H1 (cell line): ENCODE data around the gene LFNG. TPM values are rescaled to one million over a fixed set of nuclear protein-coding genes. Genes with fewer than 3 reads are reported as not detected.

Source experiments
- CTCF ChIA-PET: fragments of 300-600 bp; sonication (Branson Sonifier 250); formaldehyde crosslinking; loops from one replicate; lab custom pipeline; 2021; ENCODE audit not compliant: partially characterized antibody; lab: Charles Lee
- POLR2A ChIA-PET: fragments of 300-600 bp; sonication (Branson Sonifier 250); formaldehyde crosslinking; loops from one replicate; lab custom pipeline; 2021; ENCODE audit warnings: inconsistent platforms; ENCODE audit not compliant: partially characterized antibody; lab: Charles Lee
- DNase-seq, 2 experiments: peaks; one replicate each; pipeline versions ENCODE4 v3.0.0 to v3.0.0-alpha.2; 2010 to 2022; ENCODE audit warnings: low spot score in 2 of 2, low read depth in 1 of 2, mixed read lengths in 1 of 2
- FAIRE-seq: peaks from 2 replicates; lab custom pipeline; 2011; peaks lifted over from hg19 to GRCh38; lab: Jason Lieb, UNC
- H2AFZ ChIP-seq: 2 replicates; pipeline ENCODE4 v1.8.1; 2012; ENCODE audit warnings: low read length, inconsistent platforms
- H2AK5ac ChIP-seq: 2 replicates; pipeline ENCODE4 v1.6.1; 2013; ENCODE audit warnings: low read depth, low read length
- H2BK120ac ChIP-seq: replicated peaks from 2 replicates; pipeline ENCODE3; 2013; ENCODE audit warnings: low read depth, low read length, inconsistent platforms
- H2BK12ac ChIP-seq: 2 replicates; pipeline ENCODE4 v1.6.1; 2013; ENCODE audit warnings: low read depth, low read length
- H2BK15ac ChIP-seq: 2 replicates; pipeline ENCODE4 v1.6.1; 2013; ENCODE audit warnings: low read length
- H2BK20ac ChIP-seq: 2 replicates; pipeline ENCODE4 v1.6.1; 2013; ENCODE audit warnings: low read length
- H2BK5ac ChIP-seq: 2 replicates; pipeline ENCODE4 v1.6.1; 2013; ENCODE audit warnings: low read depth, low read length
- H3K14ac ChIP-seq: 2 replicates; pipeline ENCODE4 v1.6.1; 2013; ENCODE audit warnings: inconsistent platforms; ENCODE audit not compliant: insufficient read length
- H3K18ac ChIP-seq: 2 replicates; pipeline ENCODE4 v1.6.1; 2013; ENCODE audit warnings: low read length; ENCODE audit errors: extremely low read depth
- H3K23ac ChIP-seq: 2 replicates; pipeline ENCODE4 v1.6.1; 2013; ENCODE audit warnings: inconsistent platforms; ENCODE audit not compliant: insufficient read length
- H3K23me2 ChIP-seq: 2 replicates; pipeline ENCODE4 v1.6.1; 2013; ENCODE audit warnings: low read depth, low read length
- H3K27ac ChIP-seq: 2 replicates; pipeline ENCODE4 v1.6.1; 2011; ENCODE audit warnings: low read depth, low read length, inconsistent platforms
- H3K27me3 ChIP-seq, 4 experiments: replicated peaks in 1 of 4; 1 replicate in 1 of 4; 2 replicates in 3 of 4; pipeline versions ENCODE4 v1.6.1 to v1.8.1; 2011 to 2013; ENCODE audit warnings: low read length in 3 of 4, mild to moderate bottlenecking in 3 of 4, inconsistent platforms in 2 of 4, mixed read lengths in 2 of 4, moderate library complexity in 1 of 4; ENCODE audit not compliant: control insufficient read depth in 3 of 4, insufficient read depth in 3 of 4; ENCODE audit errors: extremely low read depth in 1 of 4
- H3K36me3 ChIP-seq, 4 experiments: 2 replicates each; pipeline versions ENCODE4 v1.6.1 to v1.8.1; 2011 to 2013; ENCODE audit warnings: mild to moderate bottlenecking in 4 of 4, low read length in 3 of 4, moderate library complexity in 2 of 4, control low read depth in 1 of 4, inconsistent platforms in 1 of 4; ENCODE audit not compliant: insufficient read depth in 4 of 4, control insufficient read depth in 2 of 4
- H3K4ac ChIP-seq: replicated peaks from 2 replicates; pipeline ENCODE3; 2013; ENCODE audit warnings: low read length, low read depth, mixed read lengths, inconsistent platforms; ENCODE audit not compliant: insufficient read length
- H3K4me1 ChIP-seq, 4 experiments: replicated peaks in 1 of 4; 1 replicate in 1 of 4; 2 replicates in 3 of 4; pipeline versions ENCODE4 v1.6.1 to v1.8.1; 2011 to 2013; ENCODE audit warnings: low read length in 3 of 4, inconsistent platforms in 2 of 4, mixed read lengths in 1 of 4; ENCODE audit not compliant: insufficient read depth in 4 of 4, control insufficient read depth in 3 of 4
- H3K4me2 ChIP-seq, 2 experiments: 2 replicates each; pipeline versions ENCODE4 v1.6.1 to v1.8.1; 2011 to 2013; ENCODE audit warnings: low read depth in 2 of 2, low read length in 2 of 2, control low read depth in 1 of 2, inconsistent platforms in 1 of 2, mild to moderate bottlenecking in 1 of 2; ENCODE audit not compliant: insufficient read depth in 1 of 2
- H3K4me3 ChIP-seq, 4 experiments: fragments of 200-600, 300-600 bp in 1 of 4; sonication (generic), shearing (Covaris generic), sonication (Bioruptor Twin) in 1 of 4; 2 replicates each; pipeline versions ENCODE4 v1.5.1 to v1.8.1; 2011 to 2016; ENCODE audit warnings: low read length in 4 of 4, low read depth in 3 of 4, control low read depth in 2 of 4, inconsistent platforms in 2 of 4, mild to moderate bottlenecking in 2 of 4, mixed read lengths in 1 of 4, moderate library complexity in 1 of 4; ENCODE audit not compliant: insufficient read depth in 2 of 4; ENCODE audit errors: extremely low read depth in 1 of 4
- H3K56ac ChIP-seq: replicated peaks from 2 replicates; pipeline ENCODE3; 2013; ENCODE audit warnings: low read depth, mild to moderate bottlenecking, mixed read lengths, low read length, inconsistent platforms; ENCODE audit not compliant: insufficient read length
- H3K79me1 ChIP-seq: 2 replicates; pipeline ENCODE4 v1.6.1; 2013; ENCODE audit warnings: low read depth, low read length, control low read depth
- H3K79me2 ChIP-seq, 2 experiments: 2 replicates each; pipeline versions ENCODE4 v1.6.1 to v1.8.1; 2012 to 2013; ENCODE audit warnings: low read length in 2 of 2, mild to moderate bottlenecking in 2 of 2, inconsistent platforms in 1 of 2; ENCODE audit not compliant: insufficient read depth in 2 of 2, control insufficient read depth in 1 of 2
- H3K9ac ChIP-seq, 4 experiments: replicated peaks in 1 of 4; 1 replicate in 1 of 4; 2 replicates in 3 of 4; pipeline versions ENCODE4 v1.6.1 to v1.8.1; 2011 to 2013; ENCODE audit warnings: low read depth in 3 of 4, low read length in 3 of 4, control low read depth in 2 of 4, mild to moderate bottlenecking in 2 of 4, moderate library complexity in 2 of 4, inconsistent platforms in 1 of 4; ENCODE audit errors: extremely low read depth in 1 of 4
- H3K9me3 ChIP-seq, 2 experiments: 2 replicates each; pipeline versions ENCODE4 v1.6.1 to v1.8.1; 2012 to 2013; ENCODE audit warnings: mild to moderate bottlenecking in 2 of 2, moderate library complexity in 2 of 2, control low read depth in 1 of 2, inconsistent platforms in 1 of 2, low read depth in 1 of 2, low read length in 1 of 2, mixed read lengths in 1 of 2; ENCODE audit not compliant: insufficient read depth in 2 of 2
- H4K20me1 ChIP-seq, 2 experiments: replicated peaks in 1 of 2; 2 replicates each; pipeline versions ENCODE3 to v1.8.1; 2011 to 2013; ENCODE audit warnings: inconsistent platforms in 2 of 2, low read length in 2 of 2, mild to moderate bottlenecking in 1 of 2; ENCODE audit not compliant: insufficient read depth in 2 of 2, control insufficient read depth in 1 of 2
- H4K5ac ChIP-seq: 2 replicates; pipeline ENCODE4 v1.6.1; 2013; ENCODE audit warnings: low read length, low read depth, mixed read lengths, inconsistent platforms; ENCODE audit not compliant: insufficient read length
- H4K8ac ChIP-seq: 2 replicates; pipeline ENCODE4 v1.8.0; 2013; ENCODE audit warnings: mild to moderate bottlenecking, moderate library complexity, low read length, inconsistent platforms; ENCODE audit not compliant: insufficient read depth; ENCODE audit errors: extremely low read depth
- H4K91ac ChIP-seq: replicated peaks from 2 replicates; pipeline ENCODE3; 2013; ENCODE audit warnings: low read length, mixed read lengths, inconsistent platforms; ENCODE audit not compliant: insufficient read length
- BCL11A ChIP-seq, 2 experiments: IDR thresholded peaks; one replicate each; pipeline ENCODE4 v1.6.1; 2011; ENCODE audit warnings: low read depth in 2 of 2, low read length in 2 of 2, mild to moderate bottlenecking in 2 of 2
- CHD2 ChIP-seq: IDR thresholded peaks from 2 replicates; pipeline ENCODE4 v1.6.1; 2012; ENCODE audit warnings: low read length, improper control_type of control experiment
- FOSL1 ChIP-seq: IDR thresholded peaks from 2 replicates; pipeline ENCODE4 v1.6.1; 2011; ENCODE audit warnings: mild to moderate bottlenecking, low read depth, low read length, moderate library complexity; ENCODE audit not compliant: insufficient read depth
- NANOG ChIP-seq: IDR thresholded peaks from 2 replicates; pipeline ENCODE4 v1.6.1; 2011; ENCODE audit warnings: low read length, low read depth, mild to moderate bottlenecking, inconsistent platforms; ENCODE audit not compliant: insufficient read depth, poor library complexity, severe bottlenecking
- POLR2AphosphoS5 ChIP-seq: IDR thresholded peaks from 2 replicates; pipeline ENCODE4 v1.6.1; 2011; ENCODE audit warnings: low read depth, low read length
- SAP30 ChIP-seq: fragments of 300-600 bp; sonication (generic); IDR thresholded peaks from 2 replicates; pipeline ENCODE4 v1.7.1; 2012; ENCODE audit warnings: low read length, moderate library complexity, mild to moderate bottlenecking, inconsistent platforms; ENCODE audit not compliant: insufficient read depth, insufficient replicate concordance
- TAF1 ChIP-seq: IDR thresholded peaks from 2 replicates; pipeline ENCODE4 v1.6.1; 2011; ENCODE audit warnings: mild to moderate bottlenecking, low read depth, low read length
- TEAD4 ChIP-seq: IDR thresholded peaks from 2 replicates; pipeline ENCODE4 v1.6.1; 2012; ENCODE audit warnings: low read depth, low read length, inconsistent platforms, mixed read lengths
- WGBS, 2 experiments: shearing (Covaris generic) in 1 of 2; methylation state at CpG; one replicate each; pipeline versions ENCODE4 v1.1.6 to v1.1.7; 2013 to 2015; ENCODE audit warnings: low lambda C conversion rate in 2 of 2, mixed read lengths in 2 of 2, inconsistent platforms in 1 of 2, low coverage in 1 of 2, missing lambda C conversion rate in 1 of 2; ENCODE audit not compliant: insufficient replicate concordance in 2 of 2, insufficient coverage in 1 of 2, insufficient read length in 1 of 2; ENCODE audit errors: extremely low coverage in 1 of 2, missing lambda C conversion rate in 1 of 2; 5-methylcytosine and 5-hydroxymethylcytosine counted together
- polyA plus RNA-seq, 7 experiments: library from polyadenylated mRNA; depleted of rRNA in 3 of 7; stranded (reverse) in 5 of 7; unstranded in 2 of 7; fragments of >200 nt in 5 of 7; fragments of 200-250 nt in 2 of 7; gene quantifications; 1 replicate in 5 of 7; 2 replicates in 1 of 7; 4 replicates in 1 of 7; pipeline versions ENCODE4 v1.2.1 to v1.2.3, GENCODE V29; 2011 to 2013; ENCODE audit warnings: missing spikeins in 2 of 7, mixed read lengths in 2 of 7
- total RNA-seq: library from RNA; stranded (reverse); fragmentation: NEBNext Ultra II Directional; extraction: Animal tissue kit (Norgen Biotek cat#: 25700); gene quantifications from 2 replicates; pipeline ENCODE4 v1.2.1, GENCODE V29; 2021
- TF ChIP-seq, protein P1 (sequence below): IDR thresholded peaks from 2 replicates; pipeline ENCODE4 v1.6.1; 2012; ENCODE audit warnings: inconsistent platforms
- TF ChIP-seq, protein P2 (sequence below): IDR thresholded peaks from 2 replicates; pipeline ENCODE4 v1.6.1; 2012; ENCODE audit warnings: inconsistent platforms

LFNG gene
- total and polyA plus RNA-seq, 2 of the 8 experiments (the other 6 are each of a cell fraction or from before 2014, with no cell fraction given) = 31.6 to 35.6 TPM

DNA sequence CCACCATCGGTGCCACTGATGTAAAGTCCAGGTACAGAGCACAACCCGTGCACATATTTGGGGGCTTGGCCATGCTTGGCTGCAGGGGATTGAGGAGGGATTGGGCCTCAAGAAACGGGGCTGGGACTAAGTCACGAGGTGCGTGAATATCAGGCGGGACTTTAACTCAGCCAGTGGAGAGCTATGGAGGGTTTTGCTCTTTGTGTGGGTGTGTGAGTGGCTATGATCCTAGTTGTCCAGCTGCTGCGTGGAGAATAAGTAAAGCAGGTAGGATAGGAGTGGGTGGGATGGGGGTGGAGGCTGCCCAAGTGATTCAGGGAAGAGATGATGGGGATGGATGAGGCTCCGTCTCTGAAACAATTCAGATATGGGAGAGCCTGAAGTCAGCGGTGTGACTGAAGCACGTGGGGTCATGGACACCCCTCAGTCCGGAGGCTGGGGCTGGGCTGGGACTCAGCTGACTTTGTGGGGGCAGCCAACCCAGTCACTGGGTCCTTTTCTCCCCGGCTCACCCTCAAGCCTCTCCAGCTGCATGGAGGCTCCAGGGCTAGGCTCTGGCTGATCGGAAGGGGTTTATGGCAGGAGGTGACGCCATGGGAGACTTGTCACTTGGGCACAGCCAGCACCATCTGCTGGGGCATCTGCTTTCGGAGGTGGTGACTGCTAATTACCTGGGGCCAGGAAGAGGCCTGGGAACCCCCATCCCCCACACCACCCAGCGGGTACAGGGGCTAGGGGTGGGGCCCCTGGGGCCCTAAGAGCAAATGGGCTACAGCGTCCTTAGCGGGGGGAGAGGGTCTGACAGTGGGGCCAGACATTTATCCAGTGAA lies 1.7 kb upstream of the LFNG start:
- Histone ChIP-seq H2BK12ac (peak overlapping the region; percentile 45; the same call in 1 of the 2 replicates), H3K79me2 (peaks cover 0 to 20% of the 10 kb centered on the region in 2 experiments; a peak in 3 of 4 replicates), H4K8ac (no peak overlapping the region), H2AFZ (no peak overlapping the region), H3K14ac (no peak overlapping the region), H3K4me2 (peak overlapping the region; percentile 85 to 96), H3K4me1 (peaks cover 3 to 43% (median 35%) of the 10 kb centered on the region in 4 experiments), H3K4me3 (peak overlapping the region in 3 of 4 experiments; percentile 12 to 57 (median 32); a peak in 3 of 8 replicates), H3K23ac (no peak overlapping the region), H3K56ac (no peak overlapping the region), H4K91ac (peak overlapping the region; percentile 11), H2BK120ac (peak overlapping the region; percentile 72), H2BK15ac (peak overlapping the region; percentile 89), H3K79me1 (no peaks in the 10 kb centered on the region; the same call in 1 of the 2 replicates), H3K4ac (peak overlapping the region; percentile 86), H3K9ac (no peak overlapping the region), H3K18ac (peak overlapping the region; percentile 65), H2BK5ac (peak overlapping the region; percentile 66; the same call in 1 of the 2 replicates), H4K5ac (no peak overlapping the region), H3K23me2 (peaks cover 29% of the 10 kb centered on the region), H4K20me1 (peaks cover 14 to 19% of the 10 kb centered on the region in 2 experiments), H3K27ac (no peak overlapping the region), H3K36me3 (no peaks in the 10 kb centered on the region), H2AK5ac (peak overlapping the region; percentile 75), H3K27me3 (peaks cover 0 to 22% (median 12%) of the 10 kb centered on the region in 4 experiments; a peak in 6 of 7 replicates), H2BK20ac (peak overlapping the region; percentile 56), H3K9me3 (no peaks in the 10 kb centered on the region)
- POLR2A ChIA-PET = interaction anchor here (0.9 to 1.5 kb wide), 11 partner anchors 8 to 114 kb away, joined by 3 to 8 read pairs (median 3); partner anchors contain the start of gene TTYH3
- FAIRE-seq (no peak), DNase-seq (no peak)
- CTCF ChIA-PET = interaction anchor here (0.6 to 2.1 kb wide), 13 partner anchors 10 to 153 kb away, joined by 3 to 9 read pairs (median 3); no protein-coding TSS in a partner anchor
- 51% methylated on average over 18 of the region's 18 CpGs; no CpG with 5 or more reads in 1 of the 2 experiments for WGBS, 2 experiments
- TF ChIP-seq NANOG (no peak), TAF1 (no peak), CHD2 (no peak), TEAD4 (no peak), FOSL1 (no peak), POLR2AphosphoS5 (no peak), SAP30 (no peak), BCL11A (IDR thresholded peaks at IDR 0.05; ENCODE audit: low read depth in 2 of 2, low read length in 2 of 2) (no peak)
- TF ChIP-seq, protein P1, sequence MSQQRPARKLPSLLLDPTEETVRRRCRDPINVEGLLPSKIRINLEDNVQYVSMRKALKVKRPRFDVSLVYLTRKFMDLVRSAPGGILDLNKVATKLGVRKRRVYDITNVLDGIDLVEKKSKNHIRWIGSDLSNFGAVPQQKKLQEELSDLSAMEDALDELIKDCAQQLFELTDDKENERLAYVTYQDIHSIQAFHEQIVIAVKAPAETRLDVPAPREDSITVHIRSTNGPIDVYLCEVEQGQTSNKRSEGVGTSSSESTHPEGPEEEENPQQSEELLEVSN = peak; percentile 77
- TF ChIP-seq, protein P2, sequence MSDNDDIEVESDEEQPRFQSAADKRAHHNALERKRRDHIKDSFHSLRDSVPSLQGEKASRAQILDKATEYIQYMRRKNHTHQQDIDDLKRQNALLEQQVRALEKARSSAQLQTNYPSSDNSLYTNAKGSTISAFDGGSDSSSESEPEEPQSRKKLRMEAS = peak; percentile 9; the same call in 1 of the 2 replicates
